Measurements from ENCODE around the gene MVK. TPM values are rescaled to one million over a fixed set of nuclear protein-coding genes. Genes with fewer than 3 reads are reported as not detected.
"Not testable (repeated sequence)": the region's sequence is repeated elsewhere in the genome, so short reads cannot be mapped to it uniquely, and the experiment has no call there.

The MVK gene
- total RNA-seq, 2 experiments from 2014 or later: 16.9 to 17.1 TPM

GRCh38 chr12:109600995-109601394 is 27.4 kb downstream of the MVK start:
- ChIA-PET CTCF (interaction anchor here (1.3 kb wide), 1 partner anchor 174 kb away, joined by 4 read pairs; no protein-coding TSS in a partner anchor), POLR2A (no interaction called here)

- CTCF ChIA-PET: interaction anchor here (1.3 kb wide), 1 partner anchor 174 kb away, joined by 4 read pairs; no protein-coding TSS in a partner anchor
- POLR2A ChIA-PET: no interaction called here
These were observed 28.0 kb downstream of the MVK start for GRCh38 chr12:109601557-109601956.

- CTCF ChIA-PET, POLR2A ChIA-PET: not testable (repeated sequence)
These were observed 28.5 kb downstream of the MVK start for GRCh38 chr12:109602132-109602531.

- CTCF ChIA-PET: no interaction called here
- POLR2A ChIA-PET: no interaction called here
These were observed 30.6 kb downstream of the MVK start for GRCh38 chr12:109604132-109604585.

- CTCF ChIA-PET: no interaction called here
These were observed 31.4 kb downstream of the MVK start for GRCh38 chr12:109605016-109605415.

GRCh38 chr12:109605599-109606228 is 32.1 kb downstream of the MVK start:
- POLR2A ChIA-PET: no interaction called here
- CTCF ChIA-PET: no interaction called here

More at GRCh38 chr12:109605016-109605415, 31.4 kb downstream of the MVK start:
- POLR2A ChIA-PET: no interaction called here

- ChIA-PET POLR2A (no interaction called here), CTCF (no interaction called here)
These were observed 32.9 kb downstream of the MVK start for GRCh38 chr12:109606320-109607028.

- CTCF ChIA-PET: no interaction called here
- POLR2A ChIA-PET: no interaction called here
These were observed 34.0 kb downstream of the MVK start for GRCh38 chr12:109607618-109608017.

GRCh38 chr12:109608270-109608669 is 34.7 kb downstream of the MVK start:
- POLR2A ChIA-PET: no interaction called here
- CTCF ChIA-PET: interaction anchor here (1.2 kb wide), 1 partner anchor 107 kb away, joined by 3 read pairs; no protein-coding TSS in a partner anchor

- ChIA-PET CTCF (interaction anchor here (1.2 kb wide), 1 partner anchor 106 kb away, joined by 3 read pairs; no protein-coding TSS in a partner anchor), POLR2A (no interaction called here)
These were observed 35.2 kb downstream of the MVK start for GRCh38 chr12:109608793-109609192.

- POLR2A ChIA-PET: no interaction called here
- CTCF ChIA-PET: interaction anchor here (1.2 kb wide), 1 partner anchor 105 kb away, joined by 3 read pairs; no protein-coding TSS in a partner anchor
These were observed 35.7 kb downstream of the MVK start for GRCh38 chr12:109609342-109609741.

GRCh38 chr12:109610523-109610922 is 36.9 kb downstream of the MVK start:
- POLR2A ChIA-PET: no interaction called here
- CTCF ChIA-PET: no interaction called here

GRCh38 chr12:109611223-109611622 is 37.6 kb downstream of the MVK start:
- CTCF ChIA-PET: no interaction called here

GRCh38 chr12:109612003-109612402 is 38.4 kb downstream of the MVK start:
- CTCF ChIA-PET: no interaction called here

More at GRCh38 chr12:109611223-109611622, 37.6 kb downstream of the MVK start:
- POLR2A ChIA-PET: no interaction called here

GRCh38 chr12:109612975-109613502 is 39.4 kb downstream of the MVK start:
- ChIA-PET POLR2A (interaction anchor here (0.6 kb wide), 1 partner anchor 461 kb away, joined by 4 read pairs; no protein-coding TSS in a partner anchor), CTCF (no interaction called here)

More at GRCh38 chr12:109612003-109612402, 38.4 kb downstream of the MVK start:
- POLR2A ChIA-PET: no interaction called here

GRCh38 chr12:109613649-109614455 is 40.3 kb downstream of the MVK start:
- CTCF ChIA-PET: no interaction called here
- POLR2A ChIA-PET: no interaction called here

GRCh38 chr12:109615556-109616229 is 42.1 kb downstream of the MVK start:
- POLR2A ChIA-PET: no interaction called here
- CTCF ChIA-PET: interaction anchor here (0.6 kb wide), 1 partner anchor 249 kb away, joined by 4 read pairs; no protein-coding TSS in a partner anchor

GRCh38 chr12:109617491-109617890 is 43.9 kb downstream of the MVK start:
- CTCF ChIA-PET: interaction anchor here (1.0 kb wide), 1 partner anchor 20 kb away, joined by 3 read pairs; no protein-coding TSS in a partner anchor

GRCh38 chr12:109618082-109618481 is 44.5 kb downstream of the MVK start:
- ChIA-PET CTCF (no interaction called here), POLR2A (no interaction called here)

More at GRCh38 chr12:109617491-109617890, 43.9 kb downstream of the MVK start:
- POLR2A ChIA-PET: no interaction called here

Measured in activated CD8-positive, alpha-beta memory T cell treated with anti-CD3 and anti-CD28 coated beads for 36 hours (primary cell).